Endometrium (tissue), 2 donors: Measurements from ENCODE around the gene ARMC8.

Experiments used
- FAIRE-seq: peaks from 2 replicates; lab custom pipeline; 2012; peaks lifted over from hg19 to GRCh38; lab: Jason Lieb, UNC
- donor health status: control.
- donor health status: control.

Gene ARMC8

GRCh38 chr3:138197524-138197923 is 10.4 kb downstream of the ARMC8 start:
- no peak for FAIRE-seq

GRCh38 chr3:138199851-138200250 is 12.8 kb downstream of the ARMC8 start:
- FAIRE-seq, result no peak

DNA sequence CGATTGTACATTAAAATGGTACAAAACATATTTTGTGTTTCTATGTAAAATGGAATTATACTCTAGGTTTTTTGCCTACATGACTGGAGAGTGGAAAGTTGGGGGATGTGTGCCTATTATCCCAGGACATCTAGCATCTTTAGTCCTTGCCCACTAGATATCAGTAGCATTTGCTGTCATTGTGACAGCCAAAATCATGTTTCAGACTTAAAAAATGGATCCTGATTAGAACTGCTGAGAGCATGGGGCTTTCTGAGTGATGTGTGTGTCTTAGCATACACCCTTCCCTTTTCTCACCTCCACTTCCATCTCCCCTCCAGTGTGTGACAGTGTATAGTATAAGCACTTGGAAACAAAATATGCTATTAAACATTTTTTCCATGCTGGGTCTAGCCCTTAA is 13.3 kb downstream of the ARMC8 start:
- FAIRE-seq, result no peak

GRCh38 chr3:138202945-138203701 is 16.0 kb downstream of the ARMC8 start:
- no peak for FAIRE-seq

GRCh38 chr3:138203938-138204337 is 16.8 kb downstream of the ARMC8 start:
- no peak for FAIRE-seq

DNA sequence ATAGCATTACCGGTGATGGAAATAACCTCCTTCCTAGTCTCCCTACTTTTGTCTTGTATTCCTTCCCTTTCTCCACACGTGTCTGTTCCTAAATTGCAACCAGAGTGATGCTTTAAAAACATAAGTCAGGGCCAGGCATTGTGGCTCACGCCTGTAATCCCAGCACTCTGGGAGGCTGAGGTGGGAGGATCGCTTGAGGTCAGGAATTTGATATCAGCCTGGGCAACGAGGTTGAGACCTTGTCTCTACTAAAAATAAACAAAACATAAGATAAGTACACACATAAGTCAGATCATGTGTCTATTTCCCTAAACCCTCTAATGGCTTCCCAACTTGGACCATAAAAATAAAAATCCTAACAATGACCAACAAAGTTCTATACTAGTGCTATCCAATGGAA is 18.4 kb downstream of the ARMC8 start:
- FAIRE-seq, result no peak

DNA sequence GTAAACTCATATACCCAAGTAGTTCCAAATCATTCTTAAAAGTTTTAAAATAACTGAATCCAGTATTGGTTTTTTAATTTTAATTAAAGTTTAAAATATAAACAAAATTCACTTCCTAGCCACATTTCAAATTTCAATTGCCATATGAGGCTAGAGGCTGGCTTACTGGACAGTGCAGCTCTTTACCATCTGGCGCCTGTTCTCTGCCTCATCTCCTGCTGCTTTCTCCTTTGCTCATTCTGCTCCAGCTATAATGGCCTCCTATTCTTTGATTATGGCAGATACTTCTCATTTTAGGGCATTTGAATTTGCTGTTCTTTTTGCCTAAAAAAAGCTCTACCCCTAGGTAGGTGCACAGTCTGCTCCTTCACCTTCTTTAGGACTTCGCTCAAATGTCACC is 19.1 kb downstream of the ARMC8 start:
- no peak for FAIRE-seq

DNA sequence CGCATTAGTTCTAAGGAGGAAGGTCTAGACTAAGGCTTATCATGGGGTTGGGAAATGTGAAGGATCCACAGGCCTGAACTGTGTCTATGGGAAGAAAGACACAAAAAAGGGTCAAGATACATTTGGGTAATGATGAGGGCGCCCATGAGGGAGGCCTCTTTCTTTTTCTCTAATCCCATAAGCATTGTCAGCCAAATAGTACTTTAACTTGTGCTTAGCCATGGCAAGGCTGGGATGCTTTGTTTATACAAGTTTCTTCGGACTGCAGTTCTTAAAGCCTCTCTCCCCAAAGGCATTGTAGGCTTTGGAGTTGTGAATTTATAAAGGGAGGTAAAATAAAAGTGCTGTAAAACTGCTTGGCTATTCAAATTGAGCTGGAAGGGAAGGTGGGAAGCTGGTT is 23.4 kb downstream of the ARMC8 start:
- no peak for FAIRE-seq

GRCh38 chr3:138213398-138214085 is 26.4 kb downstream of the ARMC8 start:
- FAIRE-seq, result no peak

DNA sequence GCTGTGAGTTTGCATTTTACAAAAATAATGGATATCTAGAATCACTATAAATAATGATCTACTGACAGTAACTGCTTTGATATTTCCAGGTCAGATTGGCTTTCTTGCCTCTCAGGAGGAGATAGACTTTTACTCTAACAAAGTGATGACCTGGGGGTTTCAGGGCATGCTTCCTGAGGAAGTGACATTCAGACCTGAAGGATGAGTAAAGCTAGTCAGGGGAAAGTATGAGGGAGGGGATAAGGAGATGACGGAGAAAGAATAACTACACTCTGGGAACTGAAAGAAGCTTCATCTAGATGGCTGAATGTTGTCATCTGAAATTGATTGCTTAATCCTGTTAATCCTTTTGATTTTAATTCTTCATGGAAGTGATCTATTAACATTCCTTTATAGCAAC is 32.2 kb downstream of the ARMC8 start:
- no peak for FAIRE-seq

GRCh38 chr3:138220242-138220641 is 33.1 kb downstream of the ARMC8 start:
- FAIRE-seq, result no peak

DNA sequence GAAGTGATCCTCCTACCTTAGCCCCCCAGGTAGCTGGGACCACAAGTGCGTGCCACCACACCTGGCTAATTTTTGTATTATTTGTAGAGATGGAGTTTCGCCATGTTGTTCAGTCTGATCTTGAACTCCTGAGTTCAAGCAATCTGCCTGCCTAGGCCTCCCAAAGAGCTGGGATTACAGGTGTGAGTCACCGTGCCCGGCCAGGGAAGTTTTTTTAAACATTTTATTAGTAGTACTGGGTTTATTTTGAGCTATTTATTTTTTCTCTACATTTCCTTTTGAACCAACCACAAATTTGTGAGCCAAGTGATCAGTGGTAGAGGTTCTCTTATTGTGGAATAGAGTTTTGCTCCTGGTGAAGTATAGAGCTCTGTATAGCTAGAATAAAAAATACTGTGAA is 33.7 kb downstream of the ARMC8 start:
- FAIRE-seq, result no peak

GRCh38 chr3:138222131-138222941 is 35.2 kb downstream of the ARMC8 start:
- no peak for FAIRE-seq

GRCh38 chr3:138222942-138223287 is 35.8 kb downstream of the ARMC8 start:
- no peak for FAIRE-seq

DNA sequence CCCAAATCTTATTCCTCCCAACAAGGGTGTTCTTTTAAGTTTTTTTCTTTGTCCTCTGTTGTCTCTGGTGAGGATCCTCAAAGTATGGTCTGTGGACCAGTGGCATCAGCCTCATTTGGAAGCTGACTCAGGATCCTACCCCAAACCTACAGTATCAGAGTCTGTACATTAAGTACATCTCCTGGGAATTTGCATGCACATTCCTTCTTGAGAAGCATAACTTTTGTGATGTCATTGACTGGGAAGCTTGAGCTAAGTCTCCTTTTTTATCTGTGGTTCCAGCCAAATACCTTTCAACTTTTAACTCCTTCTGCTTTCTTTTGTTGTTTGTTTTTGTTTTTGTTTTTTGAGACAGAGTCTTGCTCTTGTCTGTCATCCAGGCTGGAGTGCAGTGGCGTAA is 40.5 kb downstream of the ARMC8 start:
- no peak for FAIRE-seq

DNA sequence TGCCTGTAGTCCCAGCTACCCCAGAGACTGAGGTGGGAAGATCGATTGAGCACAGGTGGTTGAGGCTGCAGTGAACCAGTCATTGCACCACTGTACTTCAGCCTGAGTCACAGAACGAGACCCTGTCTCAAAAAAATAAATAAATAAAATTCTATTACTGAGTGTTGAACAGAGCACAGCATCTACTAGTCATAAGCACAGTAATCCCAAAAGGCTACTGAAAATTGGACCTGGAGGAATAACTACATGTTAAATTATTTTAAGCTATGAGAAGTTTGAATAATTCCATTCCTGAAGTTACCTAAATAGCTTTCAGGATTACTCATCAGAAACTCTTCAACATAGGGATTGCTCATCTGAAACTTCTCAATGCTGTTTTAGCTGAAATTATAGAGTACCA is 43.4 kb downstream of the ARMC8 start:
- no peak for FAIRE-seq

- no peak for FAIRE-seq
These were observed 45.7 kb downstream of the ARMC8 start for GRCh38 chr3:138232705-138233364.

GRCh38 chr3:138234401-138235179 is 47.5 kb downstream of the ARMC8 start:
- no peak for FAIRE-seq

DNA sequence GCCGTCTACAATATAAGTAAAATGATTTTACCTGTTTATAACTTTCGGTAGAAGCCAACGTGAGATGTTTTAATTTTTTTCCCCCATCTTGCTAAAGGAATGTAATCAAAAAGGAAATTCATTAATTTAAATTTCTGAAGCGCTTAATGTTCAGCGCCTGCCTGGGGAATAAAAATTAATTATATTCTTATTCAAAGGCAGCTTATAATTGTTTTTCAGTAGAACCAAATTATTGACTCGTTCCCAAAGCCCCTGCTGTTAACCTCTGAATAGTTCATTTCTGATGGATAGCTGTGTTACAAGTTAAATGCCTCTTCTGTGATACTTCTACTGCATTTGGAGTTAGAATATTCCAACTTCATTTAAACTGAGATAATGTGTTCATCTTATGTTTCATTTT is 51.6 kb downstream of the ARMC8 start:
- no peak for FAIRE-seq

- FAIRE-seq, result no peak
These were observed 54.0 kb downstream of the ARMC8 start for GRCh38 chr3:138241061-138241460.

- FAIRE-seq, result no peak
These were observed 54.6 kb downstream of the ARMC8 start for GRCh38 chr3:138241676-138242075.

- FAIRE-seq, result no peak
These were observed 55.4 kb downstream of the ARMC8 start for GRCh38 chr3:138242466-138242865.
